GM18861 (cell line): ENCODE data around the gene CLEC18B.
"Not testable (repeated sequence)": the region's sequence is repeated elsewhere in the genome, so short reads cannot be mapped to it uniquely, and the experiment has no call there.

Experiments used
- ATAC-seq: cut with Tn5 transposase; IDR thresholded peaks from one replicate; pipeline ENCODE4 v1.9.1; 2021; ENCODE audit not compliant: unreplicated experiment

The CLEC18B gene

DNA sequence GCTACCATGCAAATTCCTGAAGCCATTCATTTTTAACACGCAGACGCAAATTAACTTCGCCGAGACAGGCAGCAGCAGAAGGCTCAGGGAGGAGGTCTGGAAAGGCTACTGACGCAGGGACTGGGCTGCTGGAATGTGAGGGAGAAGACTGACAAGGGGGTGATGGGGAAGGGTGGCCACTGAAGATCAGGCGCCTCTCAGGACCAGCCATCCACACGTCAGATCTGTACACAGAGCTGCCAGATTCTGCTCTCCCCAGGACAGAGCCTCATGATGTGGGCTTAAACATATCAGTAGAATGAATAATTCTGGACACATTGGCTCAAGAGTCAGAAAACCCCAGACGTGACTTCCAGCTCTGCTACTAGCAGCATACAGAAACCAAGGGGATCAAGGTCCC is 25.6 kb upstream of the CLEC18B start:
- ATAC-seq = no peak

DNA sequence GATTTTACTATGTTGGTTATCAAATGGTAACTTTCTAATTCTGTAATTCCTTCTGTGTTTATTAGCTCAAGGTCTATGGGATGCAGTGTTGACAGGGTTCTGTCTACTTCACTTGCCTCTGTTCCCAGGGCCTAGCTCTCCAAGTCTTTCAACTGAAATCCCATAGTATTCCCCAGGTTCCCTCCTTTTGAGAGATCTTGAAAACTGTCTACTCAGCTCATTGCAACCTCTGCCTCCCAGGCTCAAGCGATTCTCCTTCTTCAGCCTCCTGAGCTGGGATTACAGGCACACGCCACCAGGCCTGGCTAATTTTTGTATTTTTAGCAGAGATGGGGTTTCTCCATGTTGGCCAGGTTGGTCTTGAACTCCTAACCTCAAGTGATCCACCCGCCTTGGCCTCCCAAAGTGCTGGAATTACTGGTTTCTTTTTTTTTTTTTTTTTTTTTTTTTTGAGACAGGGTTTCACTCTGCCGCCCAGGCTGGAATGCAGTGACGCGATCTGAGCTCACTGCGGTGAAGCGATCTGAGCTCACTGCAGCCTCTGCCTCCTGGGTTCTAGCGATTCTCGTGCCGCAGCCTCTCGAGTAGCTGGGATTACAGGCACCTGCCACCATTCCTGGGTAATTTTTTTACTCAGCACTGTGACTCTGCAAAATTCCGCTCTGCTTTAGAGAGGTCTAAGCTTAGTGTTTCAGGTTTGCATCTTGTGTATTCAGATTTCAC is 22.5 kb upstream of the CLEC18B start:
- ATAC-seq = not testable (repeated sequence)

DNA sequence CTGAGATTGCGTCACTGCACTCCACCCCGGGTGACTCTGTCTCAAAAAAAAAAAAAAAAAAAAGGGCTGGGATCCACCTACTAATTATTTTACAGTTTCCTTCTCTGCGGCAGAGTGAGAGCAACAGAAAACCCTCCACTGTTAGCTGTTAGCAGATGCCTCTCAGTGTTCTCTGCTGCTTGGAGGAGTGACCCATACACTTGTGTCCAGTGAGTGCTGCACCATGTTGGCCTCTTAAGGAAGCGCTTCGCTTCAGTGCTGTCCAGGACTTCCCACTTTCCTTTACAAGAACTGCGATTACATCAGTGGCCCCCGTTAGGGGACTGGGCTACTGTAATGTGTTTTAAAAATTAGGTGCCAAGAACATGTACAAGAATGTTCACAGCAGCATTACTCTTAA is 18.4 kb upstream of the CLEC18B start:
- no peak for ATAC-seq

DNA sequence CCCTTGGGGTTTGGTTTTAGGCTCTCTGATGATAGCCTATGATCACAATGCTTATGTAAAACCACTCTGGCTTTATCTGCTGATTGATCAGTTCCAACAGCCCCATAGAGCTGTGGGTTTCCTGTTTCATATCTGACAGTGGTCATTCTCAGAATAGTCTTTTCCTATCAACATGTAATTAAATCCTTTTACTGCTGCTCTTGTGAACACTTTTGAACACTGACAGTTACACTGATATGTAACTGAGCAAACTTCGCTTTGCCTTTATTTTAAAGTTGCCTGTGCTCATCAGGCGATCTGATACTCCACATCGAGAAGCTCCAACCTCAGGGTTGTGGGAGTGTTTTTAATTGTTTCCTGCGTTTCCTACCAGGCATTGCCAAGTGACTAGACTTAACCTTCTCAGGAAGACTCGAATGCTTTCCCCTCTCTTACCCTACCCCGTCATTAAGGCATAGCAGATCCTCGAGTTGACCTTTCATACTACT is 17.3 kb upstream of the CLEC18B start:
- ATAC-seq = no peak

DNA sequence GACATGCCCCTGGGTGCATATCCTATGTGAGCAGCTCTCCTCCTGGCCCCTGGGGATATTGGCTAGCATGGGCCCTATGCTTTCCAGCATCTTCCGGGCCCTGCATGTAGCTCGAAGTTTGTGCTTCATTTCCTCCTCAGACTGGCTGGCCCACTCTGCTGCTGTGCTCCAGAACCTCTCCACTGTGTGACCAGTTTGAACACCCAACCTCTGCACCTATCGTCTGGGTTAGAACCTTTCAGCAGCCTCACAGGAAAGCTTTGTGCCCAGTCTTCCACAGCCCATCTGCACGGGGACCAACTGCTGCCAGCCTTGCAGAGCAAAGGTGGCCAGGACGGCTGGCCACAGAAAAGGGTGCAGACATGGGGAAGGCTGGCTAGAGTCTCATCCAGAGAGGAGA is 10.2 kb upstream of the CLEC18B start:
- ATAC-seq = no peak

DNA sequence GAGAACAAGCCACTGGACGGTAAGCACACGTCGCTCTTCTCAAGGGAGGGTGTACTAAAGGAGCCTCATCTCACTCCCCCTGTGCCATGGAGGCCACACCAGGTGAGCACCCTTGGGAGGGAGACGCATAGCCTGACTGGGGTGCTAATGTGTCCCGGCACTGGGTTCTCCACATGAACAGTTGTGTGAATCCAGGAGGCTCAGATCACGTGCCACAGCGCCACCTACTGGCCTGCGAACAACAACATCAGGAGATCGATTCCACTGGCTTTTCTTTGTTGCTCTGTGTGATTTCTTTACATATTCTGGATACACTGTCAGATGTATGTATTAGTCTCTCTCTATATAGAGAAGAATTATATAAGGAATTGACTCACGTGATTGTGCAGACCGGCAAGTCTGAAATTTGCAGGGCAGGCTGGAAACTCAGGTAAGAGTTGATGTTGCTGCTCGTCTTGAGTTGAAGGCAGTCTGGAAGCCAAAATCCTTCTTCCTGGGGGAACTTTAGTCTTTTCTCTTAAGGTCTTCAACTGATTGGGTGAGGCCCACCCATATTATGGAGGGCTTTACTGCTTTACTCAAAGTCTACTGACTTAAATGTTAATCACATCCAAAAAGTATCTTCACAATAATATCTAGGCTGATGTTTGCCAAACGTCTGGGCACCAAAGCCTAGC is 8.9 kb upstream of the CLEC18B start:
- peak; percentile 57 for ATAC-seq

DNA sequence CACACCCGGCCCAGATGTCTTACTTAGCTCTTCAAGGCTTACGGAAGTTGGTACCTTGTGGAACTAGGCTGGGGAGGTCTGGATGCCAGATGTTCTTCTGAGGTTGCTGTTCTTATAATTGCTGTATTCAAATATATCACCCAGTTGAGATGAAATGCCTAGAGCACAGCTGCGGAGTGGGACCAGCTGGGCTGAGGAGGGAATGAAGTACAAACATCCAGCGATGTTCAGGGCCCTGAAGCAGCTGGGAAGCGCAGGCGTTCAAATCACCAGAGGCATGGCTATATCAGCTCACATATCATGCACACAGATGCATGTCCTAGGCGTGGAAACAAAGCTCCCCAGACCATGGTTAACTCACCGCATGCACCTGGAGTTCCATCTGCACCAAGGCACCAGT is 7.2 kb upstream of the CLEC18B start:
- ATAC-seq = not testable (repeated sequence)

DNA sequence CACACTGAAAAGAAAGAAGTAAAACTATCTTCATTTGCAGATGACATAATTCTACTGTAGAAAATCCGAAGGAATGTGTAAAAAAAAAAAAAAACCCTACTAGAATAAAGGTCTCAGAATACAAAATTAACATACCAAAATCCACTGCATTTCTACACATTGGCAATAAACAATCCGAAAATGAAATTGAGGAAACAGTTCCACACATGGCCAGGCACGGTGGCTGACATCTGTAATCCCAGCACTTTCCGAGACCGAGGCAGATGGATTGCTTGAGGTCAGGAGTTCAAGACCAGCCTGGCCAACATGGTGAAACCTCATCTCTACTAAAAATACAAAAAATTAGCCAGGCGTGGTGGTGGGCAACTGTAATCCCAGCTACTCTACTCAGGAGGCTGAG is 4.5 kb upstream of the CLEC18B start:
- not testable (repeated sequence) for ATAC-seq

DNA sequence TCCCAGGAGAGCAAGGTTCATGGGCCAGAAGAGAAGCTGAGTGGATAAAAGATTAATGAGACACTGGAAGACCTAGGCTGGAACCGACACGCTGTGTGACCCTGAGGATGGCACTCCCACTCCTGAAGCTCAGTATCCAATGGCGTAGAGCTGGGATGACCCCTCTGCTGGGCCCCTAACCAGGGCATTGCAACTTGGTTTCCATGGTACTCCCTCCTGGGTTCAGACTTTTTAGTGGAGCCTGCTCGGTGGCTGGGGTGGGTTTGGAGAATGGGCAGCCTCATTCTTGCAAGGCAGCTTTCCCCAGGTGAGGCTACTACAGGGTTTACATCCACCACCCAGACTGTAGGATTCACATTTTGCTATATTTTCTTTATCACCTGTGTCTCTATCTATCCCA is 2.4 kb upstream of the CLEC18B start:
- ATAC-seq = not testable (repeated sequence)

DNA sequence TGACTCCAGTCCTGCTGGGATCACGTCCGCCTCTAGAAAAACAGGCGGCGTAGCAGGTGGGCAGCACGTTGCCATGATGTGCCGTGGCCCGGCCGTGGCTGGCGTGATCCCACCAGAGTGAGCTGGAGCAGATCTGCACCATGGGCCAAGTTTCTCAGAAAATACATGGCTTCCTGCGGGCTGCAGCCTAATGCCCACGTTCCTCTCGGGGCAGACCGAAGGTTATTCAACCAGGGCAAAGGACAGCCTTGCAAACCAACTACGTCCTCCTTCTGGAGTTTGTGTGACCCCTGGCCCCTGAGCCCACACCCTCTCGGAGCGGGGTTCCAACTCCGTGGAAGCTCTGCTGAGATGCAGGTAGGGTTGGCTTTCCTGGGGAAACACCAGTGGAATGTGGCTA is 808 bp upstream of the CLEC18B start:
- ATAC-seq = not testable (repeated sequence)

DNA sequence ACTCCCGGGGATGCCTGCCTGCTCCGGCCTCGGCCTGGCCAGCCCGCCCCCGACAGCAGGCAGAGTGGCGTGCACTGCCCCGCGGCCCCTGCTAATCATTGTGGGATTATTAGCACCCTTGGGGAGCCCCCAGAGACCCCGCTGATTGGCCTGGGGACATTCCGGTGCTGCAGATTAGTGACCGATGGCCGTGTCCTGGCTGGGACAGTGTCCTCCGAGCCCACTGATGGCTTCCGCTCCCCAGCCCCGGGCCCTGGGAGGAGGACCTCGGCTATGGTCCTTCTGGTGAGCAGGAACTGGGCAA is 156 bp upstream of the CLEC18B start:
- ATAC-seq = not testable (repeated sequence)

DNA sequence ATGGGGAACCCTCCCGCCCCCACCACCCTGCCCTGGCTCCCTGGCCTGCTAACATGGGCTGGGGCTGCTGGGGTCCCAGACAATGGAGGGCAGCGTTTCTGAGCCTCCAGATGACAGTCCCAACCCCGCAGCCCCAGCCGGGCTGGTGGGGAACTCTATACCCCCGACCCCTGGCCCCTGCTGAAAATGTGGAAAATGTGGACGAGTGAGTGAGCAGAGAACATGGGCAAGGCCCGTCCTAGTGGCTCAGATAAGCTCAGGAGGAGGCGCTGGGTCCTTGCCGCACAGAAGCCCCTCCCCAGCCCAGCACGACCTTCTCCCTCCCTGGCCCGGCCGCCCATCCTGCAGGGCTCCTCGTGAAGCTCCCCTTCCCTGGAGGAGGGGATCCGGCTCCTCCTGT is 1.5 kb downstream of the CLEC18B start:
- ATAC-seq = not testable (repeated sequence)

DNA sequence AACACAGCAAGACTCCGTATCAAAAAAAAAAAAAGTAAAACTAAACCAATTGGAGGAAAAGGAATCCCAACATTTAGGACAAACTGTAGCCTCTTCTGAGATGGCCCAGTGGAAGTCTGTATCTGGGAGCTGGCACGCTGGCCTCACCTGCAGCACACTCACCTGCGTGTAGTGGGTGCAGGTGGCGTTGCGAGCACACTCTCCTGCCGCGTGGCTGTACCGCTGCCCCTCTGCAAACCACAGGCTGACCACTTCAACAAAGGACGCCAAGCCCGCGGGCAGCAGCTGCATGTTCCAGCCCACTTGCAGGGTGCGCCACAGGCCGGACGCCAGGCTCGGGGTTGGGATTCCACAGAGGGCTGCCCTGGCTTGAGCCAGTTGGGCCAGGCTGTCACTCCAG is 3.4 kb downstream of the CLEC18B start:
- not testable (repeated sequence) for ATAC-seq

DNA sequence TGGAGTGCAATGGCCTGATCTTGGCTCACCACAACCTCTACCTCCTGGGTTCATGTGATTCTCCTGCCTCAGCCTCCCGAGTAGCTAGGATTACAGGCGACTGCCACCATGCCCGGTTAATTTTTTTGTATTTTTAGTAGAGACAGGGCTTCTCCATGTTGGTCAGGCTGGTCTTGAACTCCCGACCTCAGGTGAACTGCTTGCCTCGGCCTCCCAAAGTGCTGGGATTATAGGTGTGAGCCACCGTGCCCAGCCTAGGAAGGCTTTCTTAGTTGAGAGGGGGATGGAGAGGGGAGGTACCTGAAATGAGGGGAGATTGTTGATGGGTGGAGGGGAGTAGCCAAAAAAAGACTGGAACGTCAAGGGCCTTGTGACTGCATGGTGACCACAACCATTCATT is 7.4 kb downstream of the CLEC18B start:
- ATAC-seq = not testable (repeated sequence)

DNA sequence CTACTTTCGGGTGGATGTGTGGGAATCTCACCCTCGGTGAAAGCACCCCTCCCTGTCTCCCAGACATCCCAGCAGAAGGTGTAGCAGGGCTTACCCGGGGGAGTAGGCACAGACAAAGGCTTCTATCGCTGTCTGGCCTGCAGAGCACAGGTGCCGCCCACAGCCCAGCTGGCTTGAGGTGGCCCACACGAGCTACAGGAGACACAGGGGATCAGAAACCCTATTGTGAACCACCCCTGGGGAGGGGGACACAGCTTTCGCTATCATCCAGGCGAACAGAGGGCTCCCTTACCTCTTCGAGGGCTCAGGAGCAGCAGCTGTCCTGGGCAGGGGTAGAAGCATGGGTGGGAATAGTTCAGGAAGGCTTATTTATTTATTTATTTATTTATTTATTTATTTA is 7.8 kb downstream of the CLEC18B start:
- not testable (repeated sequence) for ATAC-seq

DNA sequence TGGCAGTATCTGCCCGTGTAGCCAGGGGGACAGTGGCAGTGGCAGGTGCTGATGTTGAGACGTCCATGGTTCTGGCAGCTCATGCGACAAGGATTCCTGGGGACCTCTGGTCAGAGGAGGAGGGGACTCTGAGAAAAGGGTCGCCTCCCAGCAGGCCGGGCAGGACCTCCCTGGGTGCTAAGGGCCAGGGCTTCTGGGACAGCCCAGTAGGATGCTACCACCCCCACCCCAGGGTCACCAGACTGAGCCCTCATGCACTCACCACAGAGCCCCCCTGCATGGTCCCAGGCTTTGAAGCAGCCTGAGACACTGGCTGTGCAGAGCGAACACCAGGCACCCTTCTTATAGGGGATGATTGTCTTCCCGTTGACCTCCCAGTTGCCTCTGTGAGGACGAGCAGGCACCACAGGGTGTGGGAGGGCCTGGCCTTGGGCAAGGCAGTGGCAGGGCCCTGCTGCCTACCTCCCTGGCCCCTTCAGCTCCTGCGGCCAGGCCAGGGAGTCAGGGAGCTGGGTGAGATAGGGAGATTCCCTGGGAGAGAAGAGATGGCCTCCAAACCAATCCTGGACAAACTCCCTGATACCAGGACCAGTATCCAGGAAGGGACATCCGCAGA is 8.4 kb downstream of the CLEC18B start:
- not testable (repeated sequence) for ATAC-seq

DNA sequence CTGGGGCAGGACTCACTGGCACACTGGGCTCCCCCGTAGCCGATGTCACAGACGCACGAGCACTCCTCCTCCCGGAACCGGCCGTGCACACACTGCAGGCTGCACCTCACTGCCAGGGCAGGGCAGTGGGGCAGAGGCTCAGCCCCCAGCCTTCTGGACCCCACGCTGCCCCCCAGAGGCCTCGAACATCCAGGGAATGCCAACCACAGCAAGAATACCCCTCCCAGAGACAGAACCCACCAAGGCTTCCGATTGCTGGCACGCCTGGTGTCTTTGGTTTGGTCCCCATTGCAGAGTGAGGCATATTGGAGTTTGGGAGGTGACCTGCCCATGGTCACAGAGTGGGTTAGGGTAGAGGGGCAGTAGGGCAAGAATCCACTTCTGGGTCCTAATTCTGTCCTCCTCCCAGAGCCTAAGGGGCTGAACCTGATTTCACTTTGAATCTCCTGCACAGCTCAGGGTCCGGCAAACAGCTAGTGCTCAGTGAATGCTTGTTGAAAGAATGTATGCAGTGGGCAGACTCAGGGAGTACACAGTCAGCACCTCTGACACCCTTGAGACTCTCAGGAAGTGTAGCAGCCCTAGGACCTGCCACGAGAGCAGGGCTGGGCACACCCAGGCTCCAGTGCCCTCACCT is 9.0 kb downstream of the CLEC18B start:
- not testable (repeated sequence) for ATAC-seq

DNA sequence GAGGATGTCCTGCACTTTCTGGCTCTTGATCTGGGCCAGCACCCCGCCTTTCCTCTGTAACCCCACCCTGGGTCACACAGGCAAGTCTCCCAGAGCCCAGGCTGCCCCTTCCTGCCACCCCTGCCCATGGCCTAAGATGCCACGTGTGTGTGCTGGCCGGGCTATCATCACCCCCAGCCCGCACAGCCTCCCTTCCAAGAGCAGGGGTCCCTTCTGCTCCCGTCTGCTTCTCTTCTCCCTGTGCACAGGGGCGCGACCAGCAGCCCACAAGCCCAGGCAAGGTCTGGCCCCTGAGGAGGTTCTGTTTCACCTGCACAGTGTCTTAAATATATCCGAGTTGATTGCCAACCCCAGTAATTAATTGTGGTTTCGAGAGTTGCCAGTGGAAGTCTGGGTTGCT is 10.3 kb downstream of the CLEC18B start:
- ATAC-seq = not testable (repeated sequence)

DNA sequence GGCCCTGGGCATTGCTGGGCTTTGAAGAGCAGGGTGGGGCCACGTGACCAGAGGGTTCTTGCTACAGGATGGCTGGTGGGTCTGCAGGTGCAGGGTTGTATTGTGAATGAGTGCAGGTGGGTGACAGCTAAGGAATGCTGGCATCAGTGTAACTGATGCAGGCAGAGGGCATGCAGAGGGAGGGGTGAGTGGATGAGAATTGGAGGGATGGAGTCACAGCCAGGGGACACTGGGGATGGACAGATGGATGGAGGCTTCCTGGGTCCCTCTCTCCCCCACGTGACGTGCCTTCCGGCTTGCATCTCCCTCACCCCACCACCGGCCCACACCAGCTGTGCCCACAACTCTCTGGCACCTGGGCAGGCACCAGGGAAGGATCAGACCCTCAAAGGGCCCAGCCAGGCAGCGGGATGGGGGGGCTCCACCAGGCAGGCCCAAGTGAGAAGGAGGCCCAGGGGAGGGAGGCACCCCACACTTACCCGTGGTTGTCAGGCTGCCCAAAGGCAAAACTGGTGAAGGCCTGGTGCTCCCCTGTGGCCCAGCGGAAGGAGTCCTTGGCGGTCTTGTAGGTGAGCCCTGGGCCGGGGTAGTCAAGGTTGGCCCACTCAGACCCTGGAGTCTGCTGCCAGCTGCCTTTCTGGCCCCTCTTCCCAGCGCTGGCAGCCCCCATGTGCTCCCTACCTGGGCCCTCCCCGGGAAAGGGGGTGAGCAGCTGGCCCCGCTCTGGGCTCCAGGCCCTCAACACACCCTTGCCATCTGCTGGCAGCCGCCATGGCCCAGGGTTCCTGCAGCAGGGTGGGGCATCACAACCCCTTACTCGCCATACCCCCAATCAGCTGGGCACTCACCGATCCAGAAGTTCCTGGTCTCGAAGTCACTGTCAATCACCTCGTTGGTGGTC is 11.0 kb downstream of the CLEC18B start:
- not testable (repeated sequence) for ATAC-seq

DNA sequence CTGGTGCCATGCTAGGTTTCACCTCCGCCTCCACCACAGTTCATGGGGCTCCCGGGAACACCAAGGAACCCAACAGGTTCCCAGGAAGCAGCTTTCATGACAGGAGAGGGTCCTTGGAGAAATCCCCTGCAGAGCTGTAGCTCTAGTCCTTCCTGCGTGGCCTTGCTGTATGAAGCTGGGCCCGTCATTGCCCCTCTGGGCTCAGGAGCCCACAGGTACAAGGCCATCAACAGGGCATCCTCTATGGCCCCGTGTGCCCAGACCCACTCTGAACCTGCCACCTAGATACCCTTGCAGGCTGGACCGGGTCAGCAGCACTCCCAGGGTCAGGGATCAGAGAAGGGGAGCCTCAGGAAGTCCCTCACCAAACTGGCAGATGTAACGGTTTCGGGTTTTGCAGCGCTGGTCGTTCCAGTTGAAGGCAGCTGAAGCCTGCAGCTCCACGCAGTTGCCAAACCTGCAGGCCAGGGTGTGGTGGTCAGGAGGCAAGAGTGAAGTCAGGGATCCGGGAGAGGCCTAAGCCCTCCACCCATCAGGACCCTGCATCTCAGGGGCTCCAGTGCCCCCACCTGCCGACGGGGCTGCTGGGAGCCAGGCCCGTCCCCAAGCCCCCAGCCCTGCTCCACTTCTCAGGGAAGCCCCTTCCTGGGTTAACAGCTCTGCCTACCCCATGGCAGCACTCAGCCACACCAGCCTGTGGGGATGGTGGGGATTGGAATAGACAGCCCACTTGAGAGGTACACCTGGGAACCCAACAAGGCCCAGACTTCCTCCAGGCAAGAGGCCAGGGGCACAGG is 11.9 kb downstream of the CLEC18B start:
- ATAC-seq = not testable (repeated sequence)
